ENCODE results near the gene MSL1.

The MSL1 gene, protein sequence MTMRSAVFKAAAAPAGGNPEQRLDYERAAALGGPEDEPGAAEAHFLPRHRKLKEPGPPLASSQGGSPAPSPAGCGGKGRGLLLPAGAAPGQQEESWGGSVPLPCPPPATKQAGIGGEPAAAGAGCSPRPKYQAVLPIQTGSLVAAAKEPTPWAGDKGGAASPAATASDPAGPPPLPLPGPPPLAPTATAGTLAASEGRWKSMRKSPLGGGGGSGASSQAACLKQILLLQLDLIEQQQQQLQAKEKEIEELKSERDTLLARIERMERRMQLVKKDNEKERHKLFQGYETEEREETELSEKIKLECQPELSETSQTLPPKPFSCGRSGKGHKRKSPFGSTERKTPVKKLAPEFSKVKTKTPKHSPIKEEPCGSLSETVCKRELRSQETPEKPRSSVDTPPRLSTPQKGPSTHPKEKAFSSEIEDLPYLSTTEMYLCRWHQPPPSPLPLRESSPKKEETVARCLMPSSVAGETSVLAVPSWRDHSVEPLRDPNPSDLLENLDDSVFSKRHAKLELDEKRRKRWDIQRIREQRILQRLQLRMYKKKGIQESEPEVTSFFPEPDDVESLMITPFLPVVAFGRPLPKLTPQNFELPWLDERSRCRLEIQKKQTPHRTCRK

DNA sequence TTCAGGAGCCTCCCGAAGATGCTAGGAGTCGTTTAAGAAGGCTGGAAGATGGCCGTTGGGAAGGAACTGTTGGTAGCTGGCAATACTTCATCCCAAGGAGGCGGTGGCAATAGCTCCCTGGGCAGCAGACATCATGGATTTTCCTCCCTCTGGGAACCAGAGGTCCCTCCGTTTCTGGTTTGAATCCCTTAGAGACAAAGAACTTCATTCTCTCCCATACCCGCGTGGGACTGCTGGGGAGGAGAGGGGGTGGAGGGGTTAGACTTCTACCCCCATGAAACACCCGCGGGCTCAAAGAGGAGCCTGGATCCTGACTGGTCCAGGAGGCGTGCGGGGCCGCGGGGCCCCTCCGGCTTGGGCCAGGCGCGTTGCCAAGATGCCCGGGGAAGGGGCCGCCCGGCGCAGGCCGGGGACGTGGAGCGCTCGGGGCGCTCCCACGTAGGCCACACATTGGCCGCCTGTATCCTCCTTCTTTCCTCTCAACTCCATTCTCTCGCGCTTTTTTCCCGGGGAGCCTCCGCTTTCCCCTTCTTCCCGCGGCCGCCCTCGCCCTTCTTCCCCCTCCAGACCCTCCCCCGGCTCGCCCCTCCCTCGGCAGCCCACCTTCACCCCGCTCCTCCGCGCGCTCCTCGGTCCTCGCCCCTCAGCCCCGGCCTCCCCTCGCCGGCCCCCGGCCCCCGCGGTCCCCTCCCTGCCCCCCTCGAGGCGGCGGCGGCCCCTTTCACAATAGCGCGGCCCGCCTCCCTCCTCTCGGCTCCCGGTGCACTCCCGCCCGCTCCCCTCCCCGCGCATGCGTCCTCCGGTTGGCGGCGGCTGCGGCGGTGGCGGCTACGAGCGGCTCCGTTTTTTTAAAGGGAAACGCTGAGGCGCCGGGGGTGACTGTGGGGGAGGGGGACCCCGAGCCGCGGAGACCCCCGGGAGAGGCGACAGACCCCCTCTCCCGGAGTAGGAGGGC is at the start of gene MSL1:
Gene MSL1 (plus strand): TSS at position 791 of the 955 bp plus-strand sequence. CDS start 642 bp downstream, outside the sequence.
- peak; percentile 75 for DNase-seq

DNA sequence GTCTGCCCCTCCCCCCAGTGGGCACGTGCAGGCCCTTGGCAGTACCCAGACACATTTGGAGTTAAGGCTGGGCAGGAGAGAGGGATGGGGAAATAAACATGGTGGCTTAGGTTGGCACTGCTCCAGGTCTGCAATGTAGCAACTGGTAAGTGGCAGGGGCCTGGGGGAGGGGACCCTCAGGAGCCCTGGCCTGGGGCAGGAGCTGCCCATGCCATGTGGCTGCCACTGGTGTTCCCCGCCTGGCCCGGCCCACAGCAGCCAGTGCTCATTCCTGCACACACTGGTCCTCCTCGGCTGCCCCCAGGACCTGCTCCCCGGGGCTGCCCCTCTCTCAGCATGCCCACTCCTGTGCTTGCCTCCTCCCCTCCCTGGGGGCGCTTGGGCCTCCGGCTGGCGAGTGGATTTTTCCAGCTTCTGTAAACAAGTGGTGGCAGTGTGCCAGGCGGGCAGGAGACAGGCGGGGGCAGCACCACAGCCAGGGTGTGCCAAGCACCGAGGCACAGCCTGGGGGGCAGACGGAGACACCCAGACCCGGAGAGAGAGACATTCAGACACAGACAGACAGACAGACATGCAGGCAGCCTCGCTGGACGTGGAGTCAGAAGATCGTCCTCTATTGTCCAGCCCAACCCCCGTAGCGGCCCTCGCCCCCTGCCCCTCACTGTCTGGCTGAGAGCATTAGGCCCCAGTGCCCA is 49.6 kb upstream of the MSL1 start:
- peak; percentile 93 for DNase-seq

DNA sequence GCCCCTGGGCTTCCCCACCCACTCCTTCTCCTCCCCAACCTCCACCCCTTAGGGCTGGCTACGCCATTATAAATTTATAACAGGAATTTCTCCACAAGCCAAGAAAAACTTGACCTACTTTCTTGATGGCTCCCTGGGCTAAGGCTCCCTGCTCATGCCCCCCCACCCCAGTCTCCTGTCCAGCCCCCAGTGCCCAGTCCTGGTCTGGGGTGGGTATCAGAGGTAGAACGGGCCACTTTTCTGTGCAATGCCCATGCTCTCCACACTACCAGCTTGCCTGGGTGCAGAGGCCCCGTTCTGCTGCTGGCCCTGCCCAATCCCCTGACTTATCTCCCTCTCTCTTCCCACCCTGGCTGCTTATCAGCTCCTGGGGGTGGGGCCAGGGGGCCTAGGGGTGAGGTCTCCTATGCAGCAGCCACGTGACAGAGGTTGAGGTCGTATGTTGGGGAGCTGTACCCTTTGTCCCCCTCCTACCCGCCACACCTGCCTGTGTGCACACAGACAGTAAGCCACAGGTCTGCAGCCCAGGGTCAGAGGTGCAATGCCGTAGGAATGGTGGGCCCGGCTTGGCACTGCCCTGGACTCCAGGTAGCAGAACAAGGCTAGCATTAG is 48.9 kb upstream of the MSL1 start:
- peak; percentile 93 for DNase-seq

DNA sequence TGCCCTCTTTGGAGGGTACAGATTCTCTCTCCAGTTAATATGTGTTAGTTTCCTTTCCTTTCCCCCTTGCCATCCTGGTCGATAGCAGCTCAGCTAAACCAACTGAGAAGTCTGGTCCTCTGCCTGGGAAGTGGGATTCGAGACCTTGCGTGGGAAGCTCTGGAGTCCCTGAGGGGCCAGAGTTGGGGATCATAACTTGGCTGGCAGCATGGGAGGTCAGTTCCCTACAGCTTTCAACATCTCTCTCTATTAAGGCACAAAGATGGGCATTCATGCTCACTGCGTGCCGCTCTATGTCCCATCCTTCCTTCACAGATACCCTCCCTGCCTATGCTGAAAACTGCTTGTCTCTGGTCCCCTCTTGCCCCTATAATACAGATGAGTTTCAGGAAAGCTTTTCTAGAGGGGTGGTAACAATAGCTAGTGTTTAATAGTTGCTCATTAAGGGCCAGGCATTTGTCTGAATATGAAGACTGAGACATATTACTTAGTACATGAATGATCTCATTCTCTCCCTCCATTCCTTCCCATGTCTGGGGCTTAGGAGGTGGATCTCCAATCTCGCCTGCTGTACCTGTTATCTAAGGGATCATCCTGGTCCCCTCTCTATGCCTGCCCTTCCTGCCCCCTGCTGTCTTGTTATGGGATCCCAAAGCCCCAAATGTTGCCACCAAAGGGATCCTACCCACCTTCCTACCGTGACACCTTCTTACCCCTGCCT is 48.2 kb upstream of the MSL1 start:
- DNase-seq, result no peak

DNA sequence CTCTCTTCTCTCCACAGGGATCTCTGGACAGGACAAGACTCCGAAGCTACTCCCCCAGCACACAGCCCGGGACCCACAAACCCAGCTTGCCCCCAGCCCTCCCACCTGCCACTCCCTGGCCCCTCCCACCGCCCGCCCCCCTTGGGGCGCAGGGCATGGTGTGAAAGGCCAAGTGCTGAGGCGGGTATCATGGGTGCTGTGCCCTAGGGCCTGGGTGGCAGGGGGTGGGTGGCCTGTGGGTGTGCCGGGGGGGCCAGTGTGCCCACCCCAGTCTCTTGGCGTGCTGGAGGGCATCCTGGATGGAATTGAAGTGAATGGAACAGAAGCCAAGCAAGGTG is 47.6 kb upstream of the MSL1 start:
- DNase-seq, result no peak

DNA sequence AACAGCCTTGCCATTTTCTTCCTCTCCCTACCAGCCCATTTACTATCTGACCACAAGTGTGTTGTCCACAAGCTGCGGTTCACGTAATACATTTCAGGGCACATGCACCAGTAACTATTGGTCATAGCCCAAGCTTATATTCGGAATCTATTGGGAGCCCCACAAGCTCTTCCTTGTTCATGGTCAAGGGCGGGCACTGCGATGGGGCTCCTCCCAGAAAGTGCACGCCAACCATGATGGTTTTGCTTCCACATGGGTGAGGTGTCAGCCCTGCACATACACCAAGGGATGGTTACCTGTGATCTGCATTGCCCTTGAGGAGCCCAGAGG is 46.9 kb upstream of the MSL1 start:
- DNase-seq, result no peak

DNA sequence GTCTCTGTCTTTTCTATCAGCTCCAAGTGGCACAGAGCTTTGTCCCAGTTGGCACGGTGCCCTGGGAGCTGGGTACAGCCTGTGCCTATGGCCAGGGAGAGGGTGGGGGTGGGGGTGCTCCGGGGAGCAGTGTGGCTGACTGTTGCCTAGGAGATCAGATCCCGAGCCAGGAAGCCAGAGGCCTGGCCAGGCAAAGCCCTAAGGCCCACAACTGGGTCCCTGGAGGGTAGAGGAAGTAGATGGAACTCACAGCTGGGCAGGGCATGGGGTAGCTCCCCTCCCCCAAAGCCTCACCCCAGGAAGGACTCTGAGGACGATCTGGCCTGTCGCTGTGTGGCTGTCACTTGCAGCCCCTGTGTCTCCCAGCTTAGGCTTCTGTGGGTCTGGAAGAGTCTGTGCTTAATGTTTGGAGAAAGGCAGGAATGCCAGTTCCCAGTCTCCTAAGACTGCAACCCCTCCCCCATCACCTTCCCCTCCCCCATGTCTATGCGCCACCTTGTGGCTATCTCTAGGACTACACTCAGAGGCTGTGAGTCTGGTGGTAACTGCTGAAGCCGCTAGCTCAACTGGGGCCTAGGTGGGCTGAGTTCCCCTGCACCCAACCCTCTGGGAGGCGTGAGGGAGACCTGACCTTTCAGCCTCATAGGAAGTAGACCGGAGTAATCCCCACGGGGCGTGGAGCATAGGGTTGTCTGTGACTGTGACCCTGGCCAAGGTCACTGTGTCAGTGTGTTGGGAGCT is 46.4 kb upstream of the MSL1 start:
- DNase-seq, result peak; percentile 83

DNA sequence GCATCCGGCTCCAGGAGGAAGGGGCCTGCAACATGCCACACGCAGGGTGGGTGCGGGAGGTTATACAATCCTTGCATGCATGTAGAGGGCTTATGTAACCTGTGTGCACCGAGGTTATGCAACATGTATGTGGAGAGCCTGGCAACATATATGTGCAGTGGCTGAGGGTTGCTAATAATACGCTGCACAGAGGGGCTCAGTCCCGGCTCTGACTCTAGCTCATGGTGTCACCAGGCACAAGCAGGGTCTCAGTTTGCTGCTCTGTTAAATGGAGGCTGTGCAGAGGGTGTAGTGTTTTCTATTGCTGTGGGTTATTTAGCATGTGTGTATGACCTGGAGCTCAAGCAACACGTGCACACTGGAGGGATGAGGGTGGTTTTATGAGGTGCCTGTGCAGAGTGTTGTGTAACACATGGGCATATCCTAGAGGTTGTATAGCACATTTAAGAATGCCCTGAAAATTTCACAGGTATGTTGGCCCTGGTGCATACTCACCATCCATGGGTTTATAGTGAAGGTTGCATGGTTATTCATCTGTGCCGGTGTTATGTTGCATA is 45.8 kb upstream of the MSL1 start:
- no peak for DNase-seq

DNA sequence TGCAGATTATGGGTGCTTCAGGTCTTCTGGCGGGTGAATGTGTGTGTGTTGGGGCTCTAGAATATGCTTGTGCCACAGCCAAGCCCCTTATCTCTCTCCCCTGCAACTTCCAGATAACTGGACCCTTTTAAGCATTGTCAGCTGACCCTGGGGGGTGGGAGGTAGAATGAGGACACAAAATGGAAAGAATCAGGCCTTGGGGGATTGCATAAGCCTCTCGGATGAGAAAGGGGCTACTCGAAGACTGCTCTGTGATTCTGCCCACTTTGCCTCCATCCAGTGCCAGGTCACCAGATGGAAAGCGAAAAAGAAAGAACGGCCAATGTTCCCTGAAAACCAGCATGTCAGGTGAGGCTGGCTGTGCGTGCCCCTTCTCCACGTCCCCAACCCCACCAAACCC is 45.2 kb upstream of the MSL1 start:
- DNase-seq, result peak; percentile 87

DNA sequence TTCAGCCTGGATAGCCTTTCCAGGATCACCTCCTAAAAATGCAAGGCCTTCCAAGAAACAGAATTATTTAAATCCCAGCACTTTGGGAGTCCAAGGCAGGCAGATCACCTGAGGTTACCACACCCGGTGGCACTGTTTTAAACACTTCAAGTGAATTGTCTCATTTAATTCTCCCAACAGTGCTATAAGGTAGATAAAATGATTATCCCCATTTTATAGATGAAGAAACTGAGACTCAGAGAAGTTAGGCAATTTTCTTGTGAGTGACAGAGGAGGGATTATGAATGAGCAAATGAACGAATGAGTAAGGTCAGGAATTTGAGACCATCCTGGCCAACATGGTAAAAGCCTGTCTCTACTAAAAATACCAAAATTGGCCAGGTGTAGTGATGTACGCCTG is 42.2 kb upstream of the MSL1 start:
- no peak for DNase-seq

DNA sequence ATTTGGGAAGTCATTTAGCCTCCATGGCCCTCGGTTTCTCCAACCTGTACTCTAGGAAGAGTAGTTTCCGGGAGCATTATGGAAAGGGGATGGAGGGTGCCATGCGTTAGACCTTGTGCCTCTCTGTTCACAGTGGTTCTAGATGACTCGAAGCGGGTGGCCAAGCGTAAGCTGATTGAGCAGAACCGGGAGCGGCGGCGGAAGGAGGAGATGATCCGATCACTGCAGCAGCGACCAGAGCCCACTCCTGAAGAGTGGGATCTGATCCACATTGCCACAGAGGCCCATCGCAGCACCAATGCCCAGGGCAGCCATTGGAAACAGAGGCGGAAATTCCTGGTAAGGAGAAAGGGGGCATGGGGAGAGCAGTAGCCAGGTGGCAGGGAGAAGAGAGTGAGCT is 37.3 kb upstream of the MSL1 start:
- DNase-seq, result no peak

DNA sequence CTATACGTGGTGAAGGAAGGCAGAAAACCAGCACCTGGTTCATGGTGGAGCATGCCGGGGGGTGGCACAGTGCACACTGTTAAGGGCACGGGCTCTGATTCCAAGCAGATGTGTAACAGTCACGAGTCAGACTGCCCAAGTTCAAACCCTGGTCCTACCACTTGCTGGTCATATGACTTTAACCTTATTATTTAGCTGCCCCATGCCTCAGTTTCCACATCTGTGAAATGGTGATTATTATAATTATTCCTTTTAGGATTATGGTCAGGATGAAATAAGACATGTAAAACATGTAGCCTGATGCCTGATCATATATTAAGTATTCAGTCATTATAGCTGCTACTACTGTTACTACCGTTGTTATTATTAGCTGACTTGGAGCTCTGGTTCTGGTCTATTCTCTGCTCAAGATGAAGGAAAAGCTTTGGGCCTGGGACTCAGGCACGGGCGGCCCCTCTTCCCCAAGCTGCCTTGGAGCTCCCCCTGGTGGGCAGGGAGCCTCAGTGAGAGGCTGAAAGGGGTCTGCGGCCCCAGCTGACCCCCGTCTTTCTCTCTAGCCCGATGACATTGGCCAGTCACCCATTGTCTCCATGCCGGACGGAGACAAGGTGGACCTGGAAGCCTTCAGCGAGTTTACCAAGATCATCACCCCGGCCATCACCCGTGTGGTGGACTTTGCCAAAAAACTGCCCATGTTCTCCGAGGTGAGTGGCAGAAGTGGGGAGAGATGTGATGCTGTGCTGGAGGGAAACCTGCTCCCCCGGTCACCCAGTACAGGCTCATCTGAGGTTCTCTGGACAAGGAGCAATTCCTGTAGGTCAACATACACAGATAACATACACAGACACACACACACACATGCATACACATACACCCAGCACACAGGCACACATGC is 35.4 kb upstream of the MSL1 start:
- peak; percentile 69 for DNase-seq

DNA sequence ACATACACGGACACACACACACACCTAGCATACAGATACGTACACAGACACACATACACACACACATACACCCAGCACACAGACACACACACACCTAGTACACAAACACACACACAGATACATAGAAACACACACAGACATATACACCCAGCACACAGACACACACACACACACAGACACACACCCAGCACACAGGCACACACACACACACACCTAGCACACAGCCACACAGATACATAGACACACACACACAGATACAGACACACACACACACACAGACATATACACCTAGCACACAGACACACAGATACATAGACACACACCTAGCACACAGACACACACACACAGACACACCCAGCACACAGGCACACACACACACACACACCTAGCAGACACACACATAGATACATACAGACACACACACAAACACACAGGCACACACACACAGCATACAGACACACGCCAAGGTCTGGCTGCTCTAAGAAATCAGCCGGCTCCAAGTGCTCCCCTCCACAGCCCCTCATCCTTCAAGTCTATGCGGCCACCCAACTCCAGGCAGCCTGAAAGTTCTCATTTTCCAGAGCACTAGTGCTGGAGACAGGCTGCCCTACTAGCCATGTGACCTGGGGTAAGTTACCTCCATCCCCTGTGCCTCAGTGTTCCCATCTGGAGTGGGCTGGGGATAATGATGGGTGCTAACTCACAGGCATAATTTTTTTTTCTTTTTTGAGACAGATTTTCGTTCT is 34.5 kb upstream of the MSL1 start:
- no peak for DNase-seq

DNA sequence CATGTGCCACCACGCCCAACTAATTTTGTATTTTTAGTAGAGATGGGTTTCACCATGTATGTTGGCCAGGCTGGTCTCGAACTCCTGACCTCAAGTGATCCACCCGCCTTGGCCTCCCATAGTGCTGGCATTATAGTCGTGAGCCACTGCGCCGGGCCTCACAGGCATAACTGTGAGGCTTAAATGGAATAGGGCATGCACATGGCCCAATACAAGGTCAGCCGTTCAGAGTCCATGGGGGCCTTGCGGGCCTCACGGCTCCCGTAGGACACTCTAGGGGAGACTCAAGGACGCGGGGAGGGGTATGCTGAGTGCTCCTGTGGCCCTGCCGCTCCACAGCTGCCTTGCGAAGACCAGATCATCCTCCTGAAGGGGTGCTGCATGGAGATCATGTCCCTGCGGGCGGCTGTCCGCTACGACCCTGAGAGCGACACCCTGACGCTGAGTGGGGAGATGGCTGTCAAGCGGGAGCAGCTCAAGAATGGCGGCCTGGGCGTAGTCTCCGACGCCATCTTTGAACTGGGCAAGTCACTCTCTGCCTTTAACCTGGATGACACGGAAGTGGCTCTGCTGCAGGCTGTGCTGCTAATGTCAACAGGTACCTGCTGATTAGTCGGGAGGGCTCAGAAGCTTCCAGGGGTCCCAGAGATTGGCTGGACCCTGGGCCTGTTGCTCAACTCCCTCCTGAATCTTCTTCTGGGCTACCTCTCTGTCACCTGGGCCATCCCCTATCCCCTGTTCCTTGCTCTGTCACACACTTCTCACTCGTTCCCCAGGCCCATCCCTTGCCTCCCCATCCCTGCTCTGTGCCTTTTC is 33.7 kb upstream of the MSL1 start:
- DNase-seq, result no peak

DNA sequence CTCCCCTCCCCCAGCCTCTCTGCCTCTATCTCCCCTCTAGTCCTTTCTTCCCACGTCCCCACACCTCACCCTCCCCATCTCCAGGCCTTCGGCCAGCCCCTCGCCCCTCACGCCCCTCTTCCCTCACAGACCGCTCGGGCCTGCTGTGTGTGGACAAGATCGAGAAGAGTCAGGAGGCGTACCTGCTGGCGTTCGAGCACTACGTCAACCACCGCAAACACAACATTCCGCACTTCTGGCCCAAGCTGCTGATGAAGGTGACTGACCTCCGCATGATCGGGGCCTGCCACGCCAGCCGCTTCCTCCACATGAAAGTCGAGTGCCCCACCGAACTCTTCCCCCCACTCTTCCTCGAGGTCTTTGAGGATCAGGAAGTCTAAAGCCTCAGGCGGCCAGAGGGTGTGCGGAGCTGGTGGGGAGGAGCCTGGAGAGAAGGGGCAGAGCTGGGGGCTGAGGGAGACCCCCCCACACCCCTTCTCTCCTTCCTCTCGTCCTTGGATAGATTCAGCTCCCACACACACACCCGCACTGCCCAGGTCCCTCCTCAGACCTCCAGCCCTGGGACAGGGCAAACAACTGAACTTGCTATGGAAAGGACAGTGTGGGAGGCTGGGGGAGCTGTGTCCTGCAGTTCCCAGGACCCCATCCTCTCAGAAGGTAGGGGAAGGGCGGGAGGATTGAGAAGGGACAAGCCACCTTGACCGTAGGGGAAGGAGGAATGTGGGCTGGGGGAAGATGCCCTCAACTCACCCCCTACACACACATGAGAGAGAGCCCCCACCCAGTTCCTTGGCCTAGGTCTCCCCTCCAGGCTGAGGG is 32.5 kb upstream of the MSL1 start:
- no peak for DNase-seq

DNA sequence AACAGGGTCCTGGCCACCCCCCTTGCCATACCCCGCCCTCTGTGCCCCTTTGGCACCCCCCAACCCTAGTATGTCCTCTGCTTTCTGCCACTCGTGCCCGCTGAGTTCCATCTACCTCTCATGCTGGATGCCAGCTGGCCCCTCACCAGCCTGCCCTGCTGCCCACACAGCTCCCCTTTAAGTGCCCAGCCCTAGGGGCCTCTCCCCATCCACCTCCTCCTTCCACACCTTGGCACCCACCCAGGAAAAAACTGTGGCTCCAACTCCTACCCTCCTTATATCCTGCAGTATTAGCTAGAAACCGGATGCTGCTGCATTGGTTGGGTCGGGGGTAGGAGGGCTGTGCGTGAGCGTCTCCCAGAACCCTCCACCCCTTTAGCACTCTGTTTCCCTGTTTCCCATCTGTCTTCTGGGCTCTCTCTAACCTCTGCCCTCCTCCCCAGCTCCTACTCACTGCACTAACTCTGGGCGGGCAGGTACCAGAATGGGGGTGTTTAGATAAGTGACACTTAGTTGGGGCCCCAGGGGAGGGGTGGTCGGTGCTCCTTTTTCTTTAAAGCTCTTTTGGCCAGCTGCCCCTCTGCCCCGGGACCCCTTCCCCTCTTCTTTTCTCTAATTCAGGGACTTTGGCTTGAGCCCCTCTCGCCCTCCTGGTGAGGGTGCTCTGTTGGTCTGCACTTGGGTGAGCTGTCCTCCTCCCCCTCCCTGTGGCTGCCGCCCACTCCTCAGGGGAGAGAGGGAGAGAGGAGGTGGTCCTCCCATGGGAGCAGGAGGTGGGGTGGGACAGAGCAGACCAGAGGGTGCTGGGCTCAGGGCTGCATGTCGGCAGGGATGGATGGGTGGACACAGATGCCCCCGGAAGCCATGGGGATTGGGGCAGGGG is 31.3 kb upstream of the MSL1 start:
- DNase-seq, result no peak

Data from hematopoietic multipotent progenitor cell treated with erythropoietin and hydrocortisone succinate and interleukin-3 and kit ligand, for 8 days (in vitro differentiated cells).